ENCODE results near the gene CHI3L2. TPM values are rescaled to one million over a fixed set of nuclear protein-coding genes. Genes with fewer than 3 reads are reported as not detected.
A peak's percentile ranks its signal among the peaks of the same experiment; 100 is the strongest.

Gene CHI3L2
- total and polyA plus RNA-seq, 2 of the 13 experiments (the other 11 are each of a cell fraction or from before 2014, with no cell fraction given): 0.46 to 1.7 TPM

GRCh38 chr1:111238056-111238795 is 10.7 kb downstream of the CHI3L2 start (continued):
- no peak for TF ChIP-seq SCMH1 (CRISPR knock-in tag; IDR thresholded peaks at IDR 0.05; ENCODE audit: borderline replicate concordance)
- TF ChIP-seq GATA4 (IDR thresholded peaks at IDR 0.05; ENCODE audit: borderline replicate concordance, low read depth): 0 out of 2 replicates have a peak, but pooled peaks have one; percentile 48
- TF ChIP-seq IKZF5 (CRISPR knock-in tag; IDR thresholded peaks at IDR 0.05): no peak
- no peak for TF ChIP-seq PATZ1 (CRISPR knock-in tag; IDR thresholded peaks at IDR 0.05)
- no peak for TF ChIP-seq ZBTB8A (CRISPR knock-in tag; IDR thresholded peaks at IDR 0.05; ENCODE audit: borderline replicate concordance, low read depth)
- no peak for TF ChIP-seq NR2C2 (CRISPR knock-in tag; IDR thresholded peaks at IDR 0.05; ENCODE audit: borderline replicate concordance)
- no peak for TF ChIP-seq NR0B2 (CRISPR knock-in tag; IDR thresholded peaks at IDR 0.05)
- peak; percentile 56; the same call in 1 of the 2 replicates for TF ChIP-seq AHDC1 (CRISPR knock-in tag; IDR thresholded peaks at IDR 0.05; ENCODE audit: borderline replicate concordance)
- TF ChIP-seq ELF3 (CRISPR knock-in tag; IDR thresholded peaks at IDR 0.05): peak; percentile 66
- TF ChIP-seq IRF9 (CRISPR knock-in tag; IDR thresholded peaks at IDR 0.05; ENCODE audit: borderline replicate concordance): no peak
- TF ChIP-seq CEBPG (CRISPR knock-in tag; IDR thresholded peaks at IDR 0.05): peak; percentile 50; the same call in 1 of the 2 replicates
- TF ChIP-seq ARID2 (CRISPR knock-in tag; IDR thresholded peaks at IDR 0.05; ENCODE audit: borderline replicate concordance): peak; percentile 22; the same call in 1 of the 2 replicates
- no peak for TF ChIP-seq ZNF33A (CRISPR knock-in tag; IDR thresholded peaks at IDR 0.05; ENCODE audit: borderline replicate concordance)
- 0 out of 2 replicates have a peak, but pooled peaks have one; percentile 17 for TF ChIP-seq REPIN1 (CRISPR knock-in tag; IDR thresholded peaks at IDR 0.05; ENCODE audit: borderline replicate concordance, low read depth)
- TF ChIP-seq PBX2 (CRISPR knock-in tag; IDR thresholded peaks at IDR 0.05): no peak

Data from HepG2 (cell line).